RPMI8226 (cell line): ENCODE data around the gene EOLA2.
A peak's percentile ranks its signal among the peaks of the same experiment; 100 is the strongest.
"Not testable (repeated sequence)": the region's sequence is repeated elsewhere in the genome, so short reads cannot be mapped to it uniquely, and the experiment has no call there.

ENCODE experiments used
- DNase-seq: peaks from one replicate; pipeline ENCODE4 v3.0.0-alpha.2; 2015

Gene EOLA2

DNA sequence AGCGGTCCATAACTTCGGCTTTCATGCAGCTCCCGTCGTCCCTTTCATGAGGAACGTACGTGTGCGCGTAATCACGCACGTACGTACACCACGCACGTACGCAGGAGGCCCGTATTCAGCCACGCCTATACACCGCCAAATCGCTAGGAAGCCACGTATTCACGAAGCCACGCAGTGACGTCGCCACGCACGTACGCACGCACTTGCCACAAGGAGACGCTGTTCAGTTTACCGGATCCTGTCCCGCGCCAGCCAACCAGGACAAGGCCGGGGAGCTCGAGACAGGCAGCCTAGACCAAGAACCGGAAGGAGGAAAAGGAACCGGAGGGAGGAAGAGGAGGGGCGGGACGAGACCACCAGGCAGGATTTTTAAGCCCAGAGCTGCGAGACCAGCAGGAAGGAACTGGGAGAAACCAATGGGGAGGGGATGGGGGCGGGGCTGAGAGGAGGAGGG lies at the start of gene EOLA2:
EOLA2 (minus strand) TSS at position 65 of the 454 bp plus-strand sequence. CDS start 4,617 bp downstream, outside the sequence.
- peak; percentile 97 for DNase-seq

DNA sequence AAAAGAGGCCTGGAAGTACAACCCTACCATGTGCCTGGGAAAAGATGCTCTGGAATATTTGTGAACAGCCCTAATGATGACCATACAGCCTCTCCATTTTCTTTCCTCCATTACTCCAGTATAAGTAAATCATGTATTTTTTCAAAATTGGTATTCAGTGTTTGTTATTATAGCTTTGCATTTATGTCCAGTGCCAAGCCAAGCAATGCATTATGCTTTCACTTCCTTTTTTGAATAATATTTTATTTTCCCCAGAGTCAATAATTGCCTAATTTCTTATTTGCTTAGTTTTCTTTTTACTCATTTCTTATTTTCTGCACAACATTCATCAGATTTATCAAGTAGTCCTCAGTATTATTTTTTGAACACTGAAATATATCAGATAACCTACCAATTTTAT lies 49.3 kb upstream of the EOLA2 start:
- DNase-seq = no peak

DNA sequence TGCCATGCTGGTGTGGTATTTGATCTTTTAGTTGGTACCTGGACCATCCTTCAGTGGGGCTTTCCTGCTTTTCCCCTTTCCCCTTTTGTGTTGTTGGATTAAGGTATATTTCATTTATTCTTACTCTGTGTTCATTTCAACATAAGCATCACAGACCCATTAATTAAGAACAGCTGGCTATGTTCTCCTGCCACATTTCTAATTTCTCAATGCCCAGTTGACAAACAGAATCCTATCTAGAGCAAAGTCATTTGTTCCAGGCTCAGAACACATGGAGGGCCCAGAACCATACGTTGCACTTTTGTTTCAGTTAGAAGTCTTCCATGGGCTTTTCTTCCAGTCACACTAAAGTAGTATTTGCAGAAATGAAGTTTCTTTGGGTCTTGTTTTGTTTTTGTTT lies 46.1 kb upstream of the EOLA2 start:
- no peak for DNase-seq

DNA sequence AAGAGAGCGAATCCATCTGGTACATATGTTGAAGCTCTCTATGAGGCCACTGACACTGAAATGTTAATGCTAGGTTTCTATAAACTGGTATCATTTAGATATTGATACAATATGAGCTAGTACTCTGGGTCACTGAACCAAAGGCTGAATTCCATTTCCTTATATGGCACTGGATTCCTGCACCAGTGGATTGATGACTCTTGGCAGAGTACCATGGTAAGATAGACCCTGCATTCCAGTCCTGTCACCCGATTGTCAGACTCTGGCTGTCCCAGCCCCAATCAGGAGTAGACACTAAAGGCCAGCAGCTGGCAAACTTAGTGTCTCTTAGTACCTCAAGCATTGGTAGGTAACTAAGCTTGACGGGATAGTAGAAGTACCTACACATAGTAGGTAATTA lies 44.0 kb upstream of the EOLA2 start:
- DNase-seq = no peak

DNA sequence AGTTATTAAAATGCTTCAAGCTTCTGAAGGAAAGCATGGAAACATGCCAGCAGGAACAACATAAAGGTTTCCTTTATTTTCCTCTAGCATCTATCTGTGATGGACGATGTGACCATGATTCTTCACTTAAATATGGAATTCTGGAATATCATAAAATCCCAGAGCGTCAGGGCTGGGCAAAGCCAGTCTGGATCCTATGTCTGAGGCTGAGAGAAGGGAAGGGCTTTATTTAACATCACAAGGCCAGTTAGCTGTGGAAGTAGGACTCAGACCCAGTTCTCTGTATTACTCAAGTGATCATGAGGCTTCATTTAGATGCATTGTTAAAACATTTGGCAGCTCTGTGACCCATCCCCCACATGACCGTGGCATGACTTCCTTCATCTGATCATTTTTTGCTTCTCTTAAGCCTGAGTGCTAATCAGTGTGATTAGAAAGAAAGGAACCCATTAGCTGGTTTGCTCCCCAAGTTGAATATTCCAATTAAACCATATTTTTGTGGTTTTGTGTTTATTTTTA lies 40.9 kb upstream of the EOLA2 start:
- no peak for DNase-seq

DNA sequence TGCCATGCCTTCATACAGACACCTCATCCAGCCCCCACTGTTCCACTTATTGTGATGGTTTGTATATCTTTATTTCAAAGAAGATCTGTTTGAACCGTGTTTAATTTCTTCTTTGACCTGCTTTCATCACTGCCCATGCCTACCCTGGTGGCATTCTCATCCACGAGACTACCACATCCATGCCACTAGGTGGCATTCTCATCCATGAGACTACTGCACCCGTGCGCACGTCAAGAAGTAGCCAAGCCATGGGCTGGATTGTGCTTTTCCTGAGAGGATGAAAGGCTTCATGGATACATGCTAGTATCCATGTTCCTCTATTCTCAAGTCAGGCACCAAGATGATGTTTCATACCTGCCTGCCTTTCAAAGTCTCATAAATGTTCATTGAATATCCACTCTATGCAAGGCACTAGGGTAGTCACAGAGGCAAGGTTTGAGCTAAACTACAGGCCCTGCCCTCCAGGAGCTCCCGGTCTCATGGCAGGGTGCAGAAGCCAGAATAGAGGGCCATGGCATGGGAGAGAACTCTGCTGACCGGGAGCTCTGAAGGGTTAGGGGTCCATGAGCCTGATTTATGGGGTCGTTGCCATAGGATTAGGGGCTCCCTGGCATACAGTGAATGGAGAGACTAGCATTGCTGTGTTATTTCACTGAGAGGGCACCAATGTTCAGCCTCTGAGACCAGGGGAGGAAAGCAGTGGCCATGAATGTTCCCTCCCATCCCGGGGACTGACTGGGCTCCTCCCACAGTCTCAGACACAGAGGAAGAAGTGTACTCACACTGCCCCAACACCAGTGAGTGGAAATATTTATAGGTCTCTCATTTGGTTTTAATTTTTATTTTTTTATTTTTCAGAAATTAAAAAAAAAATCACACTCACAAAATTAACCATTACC lies 24.8 kb upstream of the EOLA2 start:
- DNase-seq = peak; percentile 20

DNA sequence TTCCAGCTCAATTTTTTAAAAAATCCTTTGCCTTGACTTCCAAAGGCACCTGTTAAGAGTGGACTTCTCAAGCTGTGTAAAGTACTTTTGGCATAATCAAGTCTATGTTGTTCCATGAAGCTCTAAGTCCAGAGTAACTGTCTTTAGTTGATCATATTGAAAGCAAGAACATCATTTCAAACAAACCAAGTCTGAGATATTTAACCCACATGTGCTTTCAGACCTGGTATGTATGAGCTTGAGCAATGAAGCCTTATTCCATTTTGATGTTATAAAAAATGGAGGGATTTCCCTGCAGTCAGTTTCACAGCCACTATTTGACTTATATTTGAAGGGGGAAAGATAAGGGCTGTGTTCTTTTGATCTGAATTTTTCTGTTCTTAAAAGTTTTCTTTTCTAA lies 23.7 kb upstream of the EOLA2 start:
- DNase-seq = no peak

DNA sequence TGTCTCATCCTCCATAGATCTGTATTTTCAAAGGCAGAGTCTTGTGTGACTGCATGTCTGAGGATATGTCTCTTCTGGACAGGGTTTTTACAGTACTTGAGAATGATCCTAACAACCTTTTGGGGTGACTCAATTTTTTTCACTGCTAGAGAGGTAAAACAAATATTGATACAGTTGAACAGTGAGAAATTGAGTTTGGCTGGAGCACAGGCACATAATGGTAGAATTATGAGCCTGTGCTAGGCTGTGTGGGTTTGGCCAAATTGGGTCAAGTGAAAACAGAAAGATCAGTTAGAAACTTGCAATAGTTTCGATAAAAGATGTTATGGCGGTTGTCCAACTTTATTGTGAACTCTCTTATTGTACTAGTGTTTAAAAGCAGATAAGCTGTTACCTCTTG lies 23.3 kb upstream of the EOLA2 start:
- no peak for DNase-seq

DNA sequence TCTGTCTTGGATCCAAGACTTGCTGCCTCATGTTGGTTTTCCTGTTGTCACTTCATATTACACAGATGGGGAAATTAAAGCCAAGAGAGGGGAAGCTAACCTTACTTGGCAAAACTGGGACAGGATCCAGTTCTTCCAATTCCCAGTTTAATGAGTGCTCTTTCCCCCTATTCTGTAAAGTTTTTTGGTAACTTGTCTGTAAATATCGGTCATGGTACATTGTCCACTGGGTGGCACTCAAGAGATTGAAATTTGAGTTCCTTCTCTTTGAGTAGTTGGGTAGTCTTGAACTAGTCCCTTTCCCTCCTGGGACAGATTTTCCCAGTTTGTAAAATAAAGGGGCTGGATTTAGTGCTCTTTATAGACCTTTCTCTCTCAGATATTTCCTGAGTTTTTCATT lies 12.4 kb upstream of the EOLA2 start:
- peak; percentile 21 for DNase-seq

DNA sequence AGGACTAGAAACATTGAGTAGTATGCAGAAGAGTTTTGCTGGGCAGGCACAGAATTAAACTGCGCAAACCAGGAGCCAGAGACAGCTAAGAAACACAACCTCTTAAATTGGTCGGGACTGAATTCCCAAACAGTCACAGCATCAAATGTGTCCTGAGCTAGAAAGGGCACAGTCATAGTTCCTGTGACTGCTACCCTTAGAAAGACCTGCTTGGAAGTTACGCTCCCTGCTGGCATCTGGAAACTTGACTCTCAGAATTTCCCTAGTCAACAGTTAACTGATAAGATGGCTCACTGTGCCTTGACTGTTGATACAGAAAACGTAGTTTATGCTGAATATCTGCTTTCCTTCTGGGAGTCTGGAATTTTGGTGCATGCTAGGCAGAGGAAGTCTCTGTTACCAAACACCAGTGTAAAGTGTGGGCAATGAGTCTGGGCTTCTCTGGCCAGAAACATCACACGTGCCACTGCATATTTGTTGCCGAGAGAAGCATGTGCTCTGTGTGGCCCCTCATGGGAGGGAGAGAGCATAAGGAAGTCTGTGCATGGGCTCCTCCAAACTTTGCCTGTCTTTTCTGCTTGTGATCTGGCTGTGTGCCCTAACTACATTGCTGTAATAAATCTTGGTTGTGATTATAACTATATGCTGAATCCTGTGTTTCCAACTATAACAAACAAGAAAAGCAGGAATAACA lies 11.6 kb upstream of the EOLA2 start:
- DNase-seq = no peak

DNA sequence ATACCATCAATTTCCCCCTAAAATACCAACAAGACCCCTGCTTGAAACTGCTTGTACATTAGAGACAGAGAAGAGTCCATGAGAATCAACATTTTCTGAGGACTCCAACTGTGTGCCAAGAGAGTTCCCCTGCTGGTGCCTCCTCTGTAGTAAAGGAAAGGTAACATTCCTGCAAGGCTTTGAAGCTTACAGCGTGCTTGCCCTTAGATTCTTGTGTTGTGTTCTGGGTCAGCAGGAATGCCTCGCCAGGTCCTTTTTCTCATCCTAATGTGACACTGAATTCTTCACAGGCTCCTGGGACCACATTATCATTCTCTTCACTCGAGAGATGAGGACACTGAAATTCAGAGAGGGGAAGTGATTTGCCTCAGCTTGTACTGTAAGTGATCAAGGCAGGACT lies 9.7 kb upstream of the EOLA2 start:
- DNase-seq = no peak

DNA sequence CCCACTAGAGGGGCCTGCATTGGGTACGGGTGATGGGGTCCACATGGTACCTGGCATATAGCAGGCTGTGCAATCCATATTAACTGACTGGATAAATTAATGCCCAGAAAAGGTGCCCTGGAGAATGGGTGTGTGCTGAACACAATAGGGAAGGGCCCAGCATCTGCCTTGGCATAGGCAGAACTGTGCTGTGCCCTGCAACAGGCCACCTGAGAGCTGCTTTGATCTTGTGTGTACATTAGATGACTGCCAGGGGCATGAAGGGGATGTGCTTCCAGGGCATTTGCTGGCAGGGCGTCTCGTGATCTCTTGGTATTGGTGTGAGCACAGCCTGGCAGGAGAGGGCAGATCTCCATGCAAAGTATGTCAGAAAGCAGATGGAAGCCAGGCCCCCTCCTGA lies 8.6 kb upstream of the EOLA2 start:
- not testable (repeated sequence) for DNase-seq

DNA sequence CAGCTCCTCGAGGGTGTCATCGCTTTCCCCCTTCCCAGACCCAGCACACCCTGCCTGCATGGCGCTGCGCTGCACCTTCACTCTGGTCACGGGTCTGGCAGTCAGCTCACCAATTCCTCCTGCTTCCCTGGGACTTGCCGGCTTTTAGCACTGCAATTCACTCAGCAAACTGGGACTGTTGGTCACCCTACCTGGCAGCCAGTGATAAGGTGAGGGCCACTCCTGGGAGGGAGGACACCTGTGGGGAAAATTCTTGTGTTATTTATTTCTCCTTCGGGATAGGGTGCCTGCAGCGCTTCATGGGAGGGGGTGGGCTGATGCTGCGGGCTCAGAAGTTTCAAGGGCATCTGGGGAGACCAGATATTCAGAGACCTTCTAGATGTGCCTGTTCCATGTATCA lies 7.5 kb upstream of the EOLA2 start:
- not testable (repeated sequence) for DNase-seq

DNA sequence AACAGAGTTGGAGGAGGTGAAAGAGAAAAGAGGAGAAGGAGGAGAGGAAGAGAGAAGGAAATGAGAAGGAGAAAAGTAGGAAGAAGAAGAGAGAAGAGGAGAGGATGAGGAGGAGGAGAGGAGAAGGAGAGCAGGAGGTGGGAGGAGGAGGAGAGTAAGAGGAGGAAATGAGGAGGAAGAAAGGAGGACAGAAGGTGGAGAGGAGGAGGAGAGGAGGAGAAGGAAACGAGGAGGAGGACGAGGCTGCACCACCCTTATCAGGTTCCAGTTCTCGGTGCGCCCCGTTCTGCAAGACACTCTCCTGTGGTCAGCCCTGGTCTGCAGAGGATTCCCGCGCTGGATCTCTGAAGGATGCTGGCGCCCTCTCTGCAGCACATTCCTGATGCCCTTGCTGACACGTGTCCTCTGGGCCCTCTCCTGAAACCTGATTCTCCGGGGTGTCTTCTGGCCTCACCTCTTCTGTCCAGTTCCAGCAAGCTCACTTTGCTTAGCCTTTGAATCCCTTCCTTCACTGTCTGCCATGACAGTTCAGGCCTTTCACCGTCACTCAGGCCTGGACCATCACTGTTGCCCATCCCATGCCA lies 6.9 kb upstream of the EOLA2 start:
- DNase-seq = not testable (repeated sequence)

DNA sequence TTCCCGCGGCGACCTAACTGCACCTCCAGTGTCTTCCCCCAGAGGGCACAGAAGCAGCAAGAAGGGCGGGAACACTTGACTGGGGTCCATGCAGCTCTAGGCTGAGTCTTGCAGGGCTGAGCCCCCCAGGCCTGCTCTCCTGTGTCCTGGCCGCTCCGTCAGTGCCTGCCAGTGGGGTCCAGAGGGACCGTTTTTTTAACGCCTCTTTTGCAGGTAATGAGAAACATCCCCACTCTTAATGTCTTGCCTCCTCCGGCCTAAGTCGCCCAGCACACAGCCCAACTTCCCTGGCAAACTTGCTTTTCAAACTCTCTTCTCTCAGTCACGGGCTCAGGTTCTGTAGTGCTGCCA lies 2.4 kb upstream of the EOLA2 start:
- DNase-seq = not testable (repeated sequence)

DNA sequence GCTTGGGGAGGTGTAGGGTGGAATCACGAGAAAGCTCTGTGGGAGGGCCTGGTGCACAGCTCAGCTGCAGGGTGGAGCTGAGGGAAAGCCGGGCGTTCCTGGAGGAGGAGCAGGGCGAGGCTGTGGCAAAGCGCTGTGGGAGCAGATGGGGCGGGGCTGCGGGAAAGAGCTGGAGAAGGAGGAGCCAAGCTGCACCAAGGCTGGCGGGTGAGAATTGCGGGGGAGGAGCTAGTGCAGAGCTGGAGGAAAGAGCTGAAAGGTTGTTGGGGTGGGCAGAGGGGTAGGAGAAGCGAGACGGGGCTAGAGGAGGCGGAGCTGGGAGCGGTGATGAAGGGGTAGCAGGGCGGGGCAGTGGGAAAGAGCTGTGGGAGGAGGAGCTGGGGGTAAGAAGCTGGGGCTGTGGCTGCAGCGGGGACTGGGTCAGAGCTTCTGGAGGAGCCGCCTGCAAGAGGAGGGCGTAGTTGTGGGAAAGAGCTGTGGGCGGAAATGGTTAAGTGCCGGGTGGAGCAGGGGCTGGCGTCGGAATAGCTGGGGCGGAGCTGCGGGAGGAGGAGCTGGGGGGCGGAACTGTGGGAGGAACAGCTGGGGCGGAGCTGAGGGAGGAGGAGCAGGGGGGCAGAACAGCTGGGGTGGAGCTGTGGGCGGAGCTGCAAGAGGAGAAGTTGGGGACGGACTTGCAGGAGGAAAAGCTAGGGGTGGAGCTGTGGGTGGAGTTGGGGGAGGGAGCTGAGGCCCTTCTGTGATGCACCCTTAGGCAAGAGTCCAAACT lies 1.8 kb upstream of the EOLA2 start:
- peak; percentile 95 for DNase-seq

DNA sequence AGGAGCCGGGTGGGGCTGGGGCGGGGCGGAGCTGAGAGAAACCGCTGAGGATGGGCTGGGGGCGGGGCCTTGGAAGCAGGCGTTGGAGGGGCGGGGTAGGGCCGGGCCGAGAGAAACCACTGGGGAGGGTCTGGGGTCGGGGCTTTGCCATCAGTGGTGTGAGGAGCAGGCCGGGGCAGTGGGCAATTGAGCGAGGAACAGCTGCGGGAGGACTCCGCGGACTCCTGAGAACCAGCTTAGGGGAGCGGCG lies 1.3 kb upstream of the EOLA2 start:
- no peak for DNase-seq

DNA sequence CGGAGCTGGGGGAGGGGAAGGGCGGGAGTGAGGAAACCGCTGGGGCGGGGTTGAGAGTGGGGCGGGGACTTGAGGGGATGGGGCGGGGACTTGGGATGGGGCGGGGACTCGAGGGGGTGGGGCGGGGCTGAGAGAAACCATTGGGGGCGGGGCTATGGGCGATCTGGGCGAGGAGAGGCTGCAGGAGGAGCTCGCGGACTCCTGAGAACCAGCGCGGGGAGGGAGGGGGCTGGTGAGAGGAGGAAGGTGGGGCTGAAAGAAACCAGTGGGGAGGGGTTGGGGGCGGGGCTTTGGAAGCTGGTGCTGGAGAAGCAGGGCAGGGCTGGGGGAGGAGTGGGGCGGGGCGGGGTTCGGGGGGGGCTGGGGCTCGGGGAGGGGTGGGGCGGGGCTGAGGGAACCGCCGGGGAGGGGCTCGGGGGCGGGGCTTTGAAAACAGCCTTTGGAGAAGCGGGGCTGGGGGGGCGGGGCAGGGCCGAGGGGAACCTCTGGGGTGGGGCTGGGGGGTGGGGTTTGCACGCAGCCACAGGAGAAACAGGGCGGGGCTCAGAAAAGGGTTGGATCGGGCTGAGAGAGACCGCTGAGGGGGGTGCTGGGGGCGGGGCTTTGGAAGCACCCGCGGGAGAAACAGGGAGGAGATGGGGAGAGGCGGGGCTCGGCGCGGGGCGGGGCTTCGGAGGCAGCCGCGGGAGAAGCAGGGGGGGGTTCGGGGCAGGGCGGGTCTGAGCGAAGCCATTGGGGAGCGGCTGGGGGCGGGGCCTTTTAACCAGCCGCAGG lies 777 bp upstream of the EOLA2 start:
- DNase-seq = peak; percentile 94

DNA sequence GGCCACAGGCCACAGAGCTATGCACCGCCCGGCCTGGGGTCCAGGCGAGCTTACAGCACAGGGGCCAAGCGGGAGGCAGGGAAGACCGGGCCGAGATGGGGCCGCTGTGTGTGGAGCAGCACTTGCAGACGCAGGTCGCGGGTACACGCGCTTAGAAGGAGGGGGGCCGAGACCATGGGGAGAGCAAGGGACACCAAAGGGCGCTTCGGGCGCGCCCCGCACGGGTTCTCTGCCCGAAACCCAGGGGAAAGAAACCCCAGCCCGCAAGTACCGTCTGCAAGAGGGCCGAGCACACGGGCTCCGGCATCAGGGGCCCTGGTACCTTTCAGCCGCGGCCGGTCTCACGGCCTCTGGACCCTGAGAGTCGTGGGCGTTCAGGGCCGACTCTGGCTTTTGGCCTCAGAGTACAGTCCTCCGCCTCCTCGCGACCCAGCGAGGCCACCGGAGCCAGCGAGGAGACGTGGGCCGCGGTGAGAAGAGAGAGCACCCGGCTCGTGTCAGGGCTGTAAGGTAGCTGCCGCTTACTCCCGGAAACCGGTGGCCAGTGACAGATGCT lies 342 bp downstream of the EOLA2 start:
- DNase-seq = peak; percentile 3

DNA sequence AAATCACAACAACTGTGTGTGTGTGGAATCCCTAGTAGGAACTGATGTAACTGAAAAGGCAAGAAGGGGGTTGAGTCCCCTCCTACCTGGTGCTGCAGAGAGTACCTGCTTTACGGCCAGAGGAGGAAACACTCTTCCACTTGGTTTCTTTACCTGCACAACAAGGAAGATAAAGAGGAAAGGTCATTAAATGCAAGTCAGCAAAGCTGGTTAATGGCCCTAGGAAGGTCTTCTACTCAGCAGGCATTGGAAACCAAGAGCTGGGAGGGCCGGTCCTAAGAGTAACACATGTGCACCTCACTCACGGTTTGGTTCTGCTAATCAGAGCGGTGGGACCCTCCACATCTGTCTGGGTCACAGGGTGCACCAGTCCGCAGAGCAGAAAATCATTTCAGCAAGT lies 963 bp downstream of the EOLA2 start:
- not testable (repeated sequence) for DNase-seq

DNA sequence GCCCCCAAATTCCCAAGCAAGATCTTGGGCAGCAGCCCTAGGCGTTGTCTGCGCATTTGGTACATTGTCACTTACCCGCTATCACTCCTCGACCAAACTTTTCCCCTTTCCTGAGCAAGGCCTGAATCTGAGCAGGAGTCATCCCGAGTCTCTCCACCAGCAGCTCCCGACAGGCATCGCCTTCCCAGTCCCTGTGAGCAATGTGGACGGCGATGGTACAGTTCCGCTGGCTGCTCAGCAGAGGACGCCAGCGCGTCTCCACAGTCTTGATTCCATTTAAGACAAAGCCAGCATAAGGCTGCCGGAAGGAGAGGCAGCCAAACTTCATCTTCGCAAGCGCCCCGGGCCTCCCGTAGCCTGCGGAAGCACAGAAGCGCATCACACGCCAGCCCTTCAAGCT lies 4.7 kb downstream of the EOLA2 start:
- not testable (repeated sequence) for DNase-seq

DNA sequence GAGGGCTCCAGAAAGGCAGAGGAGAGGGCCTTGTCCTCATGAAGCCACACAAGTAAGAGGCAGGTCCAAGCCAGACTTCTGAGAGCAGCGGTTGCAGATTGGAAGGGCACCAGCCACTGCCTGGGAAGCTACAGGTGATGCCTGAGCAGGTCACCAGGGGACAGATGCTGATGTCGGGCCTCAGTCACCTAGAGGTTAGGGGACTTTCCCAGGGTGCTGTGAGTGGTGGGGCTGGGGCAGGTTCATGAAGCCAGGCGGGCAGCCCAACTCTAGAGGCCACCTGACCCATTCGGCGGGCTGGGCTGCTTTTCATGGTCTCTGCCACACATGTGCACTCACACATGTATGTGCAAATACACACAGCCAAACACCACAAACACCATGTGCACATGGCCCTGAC lies 5.3 kb downstream of the EOLA2 start:
- not testable (repeated sequence) for DNase-seq
